ENCODE results near the gene NUMB.
A peak's percentile ranks its signal among the peaks of the same experiment; 100 is the strongest.

The NUMB gene

DNA sequence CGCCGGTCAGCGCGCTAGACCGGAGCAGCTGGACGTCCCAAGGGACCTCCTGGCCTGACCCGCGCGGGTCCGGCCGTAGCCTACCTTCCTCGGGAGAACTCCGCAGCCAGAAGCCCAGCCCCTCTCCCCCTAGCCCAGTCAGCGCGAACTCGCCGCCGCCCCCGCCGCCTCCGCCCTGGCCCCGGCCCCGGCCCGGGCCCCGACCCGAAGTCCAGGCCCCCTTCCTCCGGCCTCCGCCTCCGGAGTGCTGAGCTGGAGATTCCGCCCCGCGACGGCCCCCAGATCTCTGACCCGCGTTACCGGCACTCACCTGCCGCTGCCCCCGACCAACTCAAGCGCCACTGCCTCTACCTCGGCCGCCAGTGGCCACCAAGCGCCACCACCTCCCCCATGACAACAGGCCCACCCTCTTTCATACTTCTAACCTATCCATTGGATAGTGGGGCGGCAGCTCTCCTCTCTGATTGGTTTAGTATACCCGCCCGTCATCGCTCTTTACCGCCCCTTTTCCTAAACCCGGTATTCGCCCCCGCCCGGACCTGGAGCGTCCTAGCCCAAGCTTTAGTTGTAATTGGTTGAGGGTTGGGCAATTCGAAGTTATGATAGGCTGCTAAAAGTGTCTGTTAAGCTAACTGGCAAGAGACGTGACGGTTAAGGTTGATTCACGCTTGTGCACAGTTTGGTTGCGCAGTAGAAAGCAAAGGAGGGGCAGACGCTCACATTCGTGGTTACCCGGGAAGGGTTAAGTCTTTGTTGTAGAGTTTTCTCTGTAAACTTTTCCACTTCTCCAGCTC is at the start of gene NUMB:
Gene NUMB, minus strand, starts transcription at position 364 of the 794 bp plus-strand sequence. CDS start 102,795 bp downstream, outside the sequence.
- peak; percentile 98 for FAIRE-seq

DNA sequence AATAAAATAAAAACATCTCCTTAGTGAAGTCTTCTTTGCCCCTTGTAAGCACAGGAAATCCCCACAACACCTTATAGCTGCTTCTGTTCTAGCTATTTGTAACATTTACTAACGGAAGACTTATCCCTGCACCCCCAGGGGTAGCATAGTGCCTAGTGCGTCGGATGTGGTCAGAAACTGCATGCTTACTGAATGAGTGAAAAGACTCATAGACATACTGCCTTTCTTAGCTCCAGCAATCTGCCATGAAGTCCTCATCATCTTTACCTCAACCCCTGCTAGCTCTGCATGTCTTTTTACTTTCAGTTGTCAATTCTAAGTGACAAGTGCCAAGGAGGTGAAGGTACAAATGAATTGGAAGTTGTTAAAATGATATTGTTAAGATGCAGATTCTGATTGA is 45.3 kb upstream of the NUMB start:
- no peak for FAIRE-seq

DNA sequence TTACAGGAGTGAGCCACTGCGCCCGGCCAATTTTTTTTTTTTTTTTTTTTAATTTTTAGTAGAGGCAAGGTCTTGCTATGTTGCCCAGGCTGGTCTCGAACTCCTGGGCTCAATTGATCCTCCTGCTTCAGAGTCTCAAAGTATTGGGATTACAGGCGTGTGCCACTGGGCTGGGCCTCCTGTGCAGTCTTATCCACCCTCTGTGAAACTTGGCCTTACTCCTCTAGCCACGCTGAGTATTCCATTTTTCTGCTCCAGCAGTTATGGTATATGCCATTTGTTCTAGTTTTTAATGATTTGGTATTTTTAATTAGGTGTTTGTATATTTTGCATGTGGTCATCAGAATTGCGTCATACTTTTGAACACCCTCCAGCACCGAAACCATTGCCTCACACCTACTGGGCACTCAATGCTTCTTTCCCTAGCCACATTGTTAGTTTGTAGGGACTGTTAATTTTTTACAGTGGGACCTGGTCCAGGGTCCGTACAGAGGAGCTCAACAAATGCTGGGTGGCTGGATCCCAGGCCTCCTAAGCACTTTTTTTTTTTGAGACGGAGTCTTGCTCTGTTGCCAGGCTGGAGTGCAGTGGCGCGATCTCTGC is 43.8 kb upstream of the NUMB start:
- no peak for FAIRE-seq

DNA sequence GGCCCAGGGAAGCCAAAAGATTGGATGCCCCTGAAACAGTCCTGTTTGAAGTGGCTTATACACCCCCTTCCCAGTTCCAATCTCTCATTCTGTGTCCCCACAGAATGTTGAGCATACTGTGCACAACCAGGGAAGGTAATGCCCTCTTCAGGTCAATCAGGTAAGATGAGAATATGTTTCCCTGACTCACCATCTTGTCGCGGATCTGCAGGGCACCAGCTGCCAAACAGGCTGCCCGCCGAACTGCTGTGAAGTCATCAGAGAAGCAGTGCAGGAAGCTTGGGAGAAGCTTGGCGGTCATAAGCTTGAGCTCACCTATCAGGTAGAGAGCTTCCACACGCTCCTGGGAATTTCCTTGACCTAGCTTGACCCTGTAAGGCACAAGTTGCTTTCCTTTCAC is 42.0 kb upstream of the NUMB start:
- no peak for FAIRE-seq

DNA sequence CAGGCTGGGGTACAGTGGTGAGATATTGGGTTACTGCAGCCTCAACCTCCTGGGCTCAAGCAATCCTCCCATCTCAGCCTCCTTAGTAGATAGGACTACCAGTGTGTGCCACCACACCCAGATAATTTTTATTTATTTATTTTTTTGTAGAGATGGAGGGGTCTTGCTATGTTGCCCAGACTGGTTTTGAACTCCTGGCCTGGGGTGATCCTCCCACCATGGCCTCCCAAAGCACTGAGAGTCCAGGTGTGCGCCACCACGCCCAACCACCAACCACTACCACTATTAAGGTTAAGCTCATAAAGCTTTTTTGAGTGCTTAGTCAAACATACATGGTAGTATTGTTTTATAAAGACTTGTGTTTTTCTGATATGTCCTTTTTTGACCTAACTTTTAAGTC is 36.2 kb upstream of the NUMB start:
- FAIRE-seq: no peak

DNA sequence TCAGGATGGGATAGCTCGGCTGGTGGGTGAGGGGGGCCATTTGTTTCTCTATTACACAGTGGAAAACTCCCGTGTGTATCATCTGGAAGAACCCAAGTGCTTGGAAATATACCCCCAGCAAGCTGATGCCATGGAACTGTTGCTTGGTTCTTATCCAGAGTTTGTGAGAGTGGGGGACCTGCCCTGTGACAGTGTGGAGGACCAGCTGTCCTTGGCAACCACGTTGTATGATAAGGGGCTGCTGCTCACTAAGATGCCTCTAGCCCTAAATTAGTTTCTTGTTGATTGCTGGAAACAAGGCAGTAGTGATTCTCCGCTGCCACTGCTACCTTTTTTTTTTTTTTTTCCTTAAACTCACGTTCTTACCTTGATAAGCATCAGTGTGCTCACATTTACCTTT is 34.3 kb upstream of the NUMB start:
- FAIRE-seq: no peak

DNA sequence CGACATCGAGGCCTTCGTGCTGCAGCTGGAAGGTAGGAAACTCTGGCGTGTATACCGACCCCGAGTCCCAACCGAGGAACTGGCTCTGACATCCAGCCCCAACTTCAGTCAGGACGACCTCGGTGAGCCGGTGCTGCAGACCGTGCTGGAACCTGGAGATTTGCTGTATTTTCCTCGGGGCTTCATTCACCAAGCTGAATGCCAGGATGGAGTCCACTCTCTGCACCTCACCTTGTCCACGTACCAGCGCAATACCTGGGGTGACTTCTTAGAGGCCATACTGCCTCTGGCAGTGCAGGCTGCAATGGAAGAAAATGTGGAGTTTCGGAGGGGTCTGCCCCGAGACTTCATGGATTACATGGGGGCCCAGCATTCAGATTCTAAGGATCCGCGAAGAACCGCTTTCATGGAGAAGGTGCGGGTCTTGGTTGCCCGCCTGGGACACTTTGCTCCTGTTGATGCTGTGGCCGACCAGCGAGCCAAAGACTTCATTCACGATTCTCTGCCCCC is 33.8 kb upstream of the NUMB start:
- FAIRE-seq: no peak

DNA sequence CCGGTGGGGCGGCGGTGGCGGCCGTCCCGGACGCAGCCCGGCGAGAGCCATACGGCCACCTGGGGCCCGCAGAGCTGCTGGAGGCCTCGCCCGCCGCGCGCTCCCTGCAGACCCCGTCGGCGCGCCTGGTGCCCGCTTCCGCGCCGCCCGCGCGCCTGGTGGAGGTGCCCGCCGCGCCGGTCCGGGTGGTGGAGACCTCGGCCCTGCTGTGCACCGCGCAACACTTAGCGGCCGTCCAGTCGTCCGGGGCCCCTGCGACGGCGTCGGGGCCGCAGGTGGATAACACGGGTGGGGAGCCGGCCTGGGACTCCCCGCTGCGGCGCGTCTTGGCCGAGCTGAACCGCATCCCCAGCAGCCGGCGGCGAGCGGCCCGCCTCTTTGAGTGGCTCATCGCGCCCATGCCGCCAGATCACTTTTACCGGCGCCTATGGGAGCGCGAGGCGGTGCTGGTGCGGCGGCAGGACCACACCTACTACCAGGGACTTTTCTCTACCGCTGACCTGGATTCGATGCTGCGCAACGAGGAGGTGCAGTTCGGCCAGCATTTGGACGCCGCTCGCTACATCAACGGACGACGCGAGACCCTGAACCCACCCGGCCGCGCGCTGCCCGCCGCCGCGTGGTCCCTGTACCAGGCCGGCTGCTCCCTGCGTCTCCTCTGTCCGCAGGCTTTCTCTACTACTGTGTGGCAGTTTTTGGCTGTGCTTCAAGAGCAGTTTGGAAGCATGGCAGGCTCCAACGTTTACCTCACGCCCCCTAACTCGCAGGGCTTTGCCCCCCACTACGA is 33.1 kb upstream of the NUMB start:
- no peak for FAIRE-seq

DNA sequence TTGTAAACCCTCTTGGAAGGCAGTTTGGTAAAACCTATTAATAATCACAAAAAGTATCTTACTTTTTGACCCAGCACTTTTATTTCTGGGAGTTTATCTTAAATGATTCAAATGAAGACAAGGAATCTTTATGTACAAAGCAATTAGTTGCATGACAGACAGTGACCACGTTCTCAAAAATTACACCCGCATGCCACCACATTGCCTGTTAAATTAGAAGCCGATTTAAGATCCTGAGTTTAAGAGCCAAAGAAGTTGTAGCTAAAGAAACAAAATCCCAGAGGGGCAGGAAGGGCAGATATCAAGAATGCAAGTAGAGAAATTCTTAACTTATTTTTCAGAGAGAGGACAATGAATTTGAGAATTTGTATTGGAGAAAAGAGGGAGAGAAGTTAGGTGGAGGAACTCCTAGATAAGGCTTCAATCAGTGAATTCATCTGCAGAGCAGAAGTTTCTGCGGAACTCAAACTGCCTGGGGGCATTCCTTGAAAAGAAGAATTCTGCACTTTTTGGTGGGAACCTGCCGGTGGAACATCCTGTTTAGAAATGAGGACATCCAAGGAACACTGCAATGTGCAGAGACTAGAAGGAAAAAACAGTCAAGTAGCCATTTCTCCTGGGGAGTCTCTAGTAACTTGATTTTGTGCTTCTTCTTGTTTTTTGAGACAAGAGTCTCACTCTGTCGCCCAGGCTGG is 31.3 kb upstream of the NUMB start:
- FAIRE-seq: no peak

DNA sequence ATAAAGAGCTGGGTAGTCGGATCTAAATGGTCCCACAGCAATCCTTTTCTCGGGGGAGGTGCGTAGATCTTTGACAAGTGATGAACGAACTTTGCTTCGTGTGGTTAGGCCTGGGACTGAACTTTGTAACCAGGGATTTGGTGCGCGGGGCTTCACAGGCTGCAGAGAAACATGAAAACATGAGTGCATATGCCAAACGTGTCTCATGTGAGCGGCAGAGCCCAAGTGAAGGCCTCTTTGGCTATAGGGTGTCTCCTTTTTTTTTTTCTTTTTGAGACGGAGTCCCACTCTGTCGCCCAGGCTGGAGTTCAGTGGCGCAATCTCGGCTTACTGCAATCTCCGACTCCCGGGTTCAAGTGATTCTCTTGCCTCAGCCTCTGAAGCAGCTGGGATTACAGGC is 20.3 kb upstream of the NUMB start:
- FAIRE-seq: no peak

DNA sequence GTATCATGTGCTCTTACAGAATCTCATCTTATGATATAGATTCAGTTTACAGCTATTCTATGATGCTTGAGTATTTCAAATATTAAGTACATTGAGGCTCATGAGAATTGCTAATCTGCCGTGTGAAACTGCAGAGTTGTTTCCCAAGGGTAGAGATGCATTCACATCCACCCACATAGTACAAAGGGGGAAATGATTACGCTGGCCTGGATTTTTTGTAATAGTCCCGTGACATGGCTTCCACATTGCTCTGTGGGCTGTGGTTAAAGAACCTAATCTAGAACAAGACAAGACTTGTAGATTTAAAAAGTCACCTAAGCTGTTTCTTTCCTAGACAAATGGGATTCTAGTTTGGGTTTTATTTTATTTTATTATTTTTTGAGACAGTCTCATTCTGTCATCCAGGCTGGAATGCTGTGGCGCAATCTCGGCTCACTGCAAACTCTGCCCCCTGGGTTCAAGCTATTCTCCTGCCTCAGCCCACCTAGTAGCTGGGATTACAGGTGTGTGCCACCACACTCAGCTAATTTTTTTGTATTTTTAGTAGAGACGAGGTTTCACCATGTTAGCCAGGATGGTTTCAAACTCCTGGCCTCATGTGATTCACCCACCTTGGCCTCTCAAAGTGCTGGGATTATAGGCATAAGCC is 19.4 kb upstream of the NUMB start:
- FAIRE-seq: no peak

DNA sequence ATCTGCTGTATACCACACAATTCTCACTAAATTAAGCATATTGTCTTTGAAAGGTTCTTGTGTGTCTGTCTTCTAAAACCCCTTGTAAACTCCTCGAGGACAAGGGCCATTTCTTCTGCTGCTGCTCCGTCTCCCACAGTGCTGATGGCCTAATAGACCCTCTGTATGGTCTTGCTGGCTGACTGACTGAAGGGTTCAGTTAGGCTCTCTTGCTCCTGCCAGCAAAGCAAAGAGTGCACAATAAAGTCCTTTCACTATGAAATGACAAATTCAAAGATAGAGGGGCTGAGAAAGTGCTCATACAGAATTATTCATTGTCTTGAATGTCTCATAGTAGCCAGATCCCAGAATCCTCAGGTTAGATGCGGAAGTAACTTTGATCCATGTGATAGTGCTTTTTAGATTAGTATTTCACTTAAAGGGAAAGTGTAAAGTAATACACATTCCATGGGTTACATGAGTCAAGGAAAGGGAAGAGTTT is 18.1 kb upstream of the NUMB start:
- FAIRE-seq: no peak

DNA sequence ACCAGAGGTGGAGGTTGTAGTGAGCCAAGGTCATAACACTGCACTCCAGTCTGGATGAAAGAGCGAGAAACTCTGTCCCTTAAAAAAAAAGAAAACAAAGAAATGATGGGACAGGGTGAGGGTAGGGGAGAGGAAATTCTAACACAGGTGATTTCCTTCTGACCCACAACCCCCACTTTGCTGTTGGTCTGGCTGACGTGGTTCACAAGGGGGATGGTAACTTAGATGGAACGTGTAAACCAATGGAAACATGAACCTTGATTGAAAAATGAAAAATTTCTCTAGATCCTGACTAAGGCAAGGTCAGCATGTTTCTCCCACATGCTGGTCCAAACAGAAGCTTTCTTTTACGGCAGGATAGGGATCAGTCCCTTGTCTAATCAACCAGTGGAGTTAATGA is 16.6 kb upstream of the NUMB start:
- no peak for FAIRE-seq

DNA sequence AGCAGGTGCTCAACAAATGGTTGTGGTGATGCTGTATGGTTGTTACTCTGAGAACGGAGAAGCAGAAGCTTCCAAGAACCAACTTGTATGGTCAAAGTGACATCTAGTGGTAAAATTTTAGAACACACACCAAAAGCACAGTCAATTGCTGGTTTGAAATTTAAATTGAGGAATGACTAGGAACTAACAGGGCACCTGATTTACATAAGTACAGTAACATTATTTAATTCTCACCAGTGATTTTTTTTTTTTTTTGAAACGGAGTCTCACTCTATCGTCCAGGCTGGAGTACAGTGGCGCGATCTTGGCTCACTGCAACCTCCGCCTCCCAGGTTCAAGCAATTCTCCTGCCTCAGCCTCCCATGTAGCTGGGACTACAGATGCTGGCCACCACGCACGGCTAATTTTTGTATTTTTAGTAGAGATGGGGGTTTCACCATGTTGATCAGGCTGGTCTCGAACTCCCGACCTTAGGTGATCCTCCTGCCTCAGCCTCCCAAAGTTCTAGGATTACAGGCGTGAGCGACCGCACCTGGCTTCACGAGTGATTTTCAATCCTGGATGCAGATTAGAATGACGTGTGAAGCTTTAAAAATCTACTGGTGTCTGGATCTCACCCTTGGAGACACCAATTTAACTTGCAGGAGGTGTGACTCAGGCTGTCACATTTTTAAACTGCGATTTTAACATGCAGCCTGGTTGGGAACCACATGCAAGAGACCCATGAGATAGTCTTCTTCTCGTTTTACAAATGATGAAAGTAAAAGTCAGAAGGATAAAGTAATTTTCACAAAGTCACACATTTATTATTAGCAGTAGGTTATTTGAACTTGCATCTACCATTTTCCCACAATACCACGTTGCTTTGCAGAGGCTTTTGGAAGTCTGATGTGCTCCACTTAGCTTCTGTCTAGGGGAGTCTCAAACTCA is 14.1 kb upstream of the NUMB start:
- FAIRE-seq: peak; percentile 99

DNA sequence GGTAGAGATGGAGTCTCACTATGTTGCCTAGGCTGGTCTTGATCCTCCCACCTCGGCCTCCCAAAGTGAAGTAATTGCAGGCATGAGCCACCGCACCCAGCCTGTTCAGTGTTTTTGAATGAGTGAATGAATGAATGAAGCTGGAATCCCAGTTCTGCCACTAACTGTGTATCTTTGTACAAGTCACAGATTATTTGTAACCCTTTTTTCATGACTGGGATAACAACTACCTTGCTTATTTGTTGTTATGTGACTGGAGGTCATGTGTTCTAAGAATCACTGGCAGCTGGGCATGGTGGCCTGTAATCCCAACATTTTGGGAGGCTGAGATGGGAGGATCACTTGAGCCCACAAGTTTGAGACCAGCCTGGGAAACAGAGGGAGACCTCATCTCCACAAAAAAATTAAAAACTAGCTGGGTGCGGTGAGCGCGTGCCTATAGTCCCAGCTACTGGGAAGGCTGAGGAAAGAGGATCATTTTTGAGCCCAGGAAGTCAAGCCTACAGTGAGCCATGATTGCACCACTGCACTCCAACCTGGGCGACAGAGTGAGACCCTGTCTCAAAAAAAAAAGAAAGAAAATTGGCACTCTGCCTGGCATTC is 13.3 kb upstream of the NUMB start:
- FAIRE-seq: no peak

DNA sequence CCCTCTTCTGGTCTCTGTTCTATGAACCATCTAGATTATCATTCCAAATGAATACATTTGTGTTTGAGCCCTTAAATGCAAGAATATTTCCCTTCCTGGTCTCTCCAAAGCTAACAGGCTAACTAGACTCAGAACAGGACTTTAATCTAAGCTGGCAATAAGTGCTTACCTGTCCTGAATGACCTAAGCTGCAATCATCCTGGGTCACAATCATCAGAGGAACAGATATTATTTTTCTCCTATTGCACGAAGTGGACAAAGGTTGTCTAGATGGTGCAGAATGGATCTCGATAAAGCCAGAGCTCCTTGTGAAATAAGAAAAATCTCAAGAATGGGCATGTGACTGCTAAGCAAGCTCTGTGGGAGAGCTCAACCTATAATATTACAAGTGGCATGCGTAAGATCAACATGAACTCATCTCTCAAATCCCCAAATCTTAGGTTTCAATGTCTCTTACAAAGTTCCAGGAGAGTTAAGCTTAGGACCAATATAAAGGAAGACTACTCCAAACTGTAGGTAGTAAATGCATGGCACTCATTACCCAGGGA is 10.6 kb upstream of the NUMB start:
- FAIRE-seq: no peak

DNA sequence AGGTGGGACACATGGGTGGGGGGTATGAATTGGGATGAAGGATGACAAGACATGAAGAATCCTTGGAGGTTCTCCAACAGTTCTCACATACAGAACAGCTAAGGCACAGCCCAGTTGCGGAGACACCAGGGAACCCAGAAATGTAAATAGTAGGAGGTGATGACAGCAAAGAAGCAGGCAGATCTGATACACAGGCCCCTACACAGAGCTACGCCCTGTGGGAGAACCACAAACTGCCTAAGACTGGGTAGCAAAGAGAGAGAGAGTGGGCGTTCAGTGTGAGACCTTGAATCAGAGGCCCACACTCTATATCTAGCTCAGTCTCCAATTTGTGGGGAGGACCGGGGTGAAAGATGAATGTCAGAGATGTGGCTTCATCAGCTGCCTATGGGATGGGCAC is 9.5 kb upstream of the NUMB start:
- FAIRE-seq: no peak

DNA sequence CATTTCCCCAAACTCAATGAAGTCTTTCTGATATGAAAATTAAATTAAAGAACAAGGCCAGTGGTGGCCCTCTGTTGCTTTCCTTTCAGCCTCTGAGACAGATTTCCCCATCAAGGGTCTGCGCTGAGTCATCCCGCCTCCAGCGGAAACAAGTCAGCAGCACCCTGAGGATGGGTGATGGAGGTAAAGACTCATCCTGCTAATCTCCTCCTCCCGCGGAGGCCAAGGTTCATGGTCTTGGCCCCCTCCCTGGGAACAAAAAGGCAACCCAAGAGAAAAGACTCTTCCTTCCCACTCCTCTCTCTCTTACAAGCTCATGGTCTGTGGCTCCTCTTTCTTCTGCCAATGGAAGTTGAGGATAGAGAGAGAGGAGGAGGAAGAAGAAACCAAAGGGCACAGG is 9.0 kb upstream of the NUMB start:
- FAIRE-seq: no peak

DNA sequence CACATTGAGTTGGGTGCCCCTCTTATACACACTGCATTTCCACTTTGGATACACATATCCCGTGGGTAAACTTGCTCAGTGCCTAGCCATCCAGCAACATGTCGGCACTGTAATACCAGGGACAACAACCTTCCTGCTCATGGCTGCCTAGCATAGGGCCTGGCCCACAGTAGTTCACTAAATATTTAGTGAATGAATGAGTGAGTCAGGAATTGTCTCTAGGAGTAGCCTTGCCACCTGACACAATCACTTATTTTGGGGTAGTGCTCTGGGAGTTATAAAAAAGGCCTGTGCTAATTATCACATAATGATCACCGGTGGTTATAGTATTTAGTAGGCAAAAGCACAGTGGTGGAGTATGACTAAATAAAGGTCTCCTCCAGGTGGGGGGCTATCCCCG is 8.5 kb upstream of the NUMB start:
- no peak for FAIRE-seq

DNA sequence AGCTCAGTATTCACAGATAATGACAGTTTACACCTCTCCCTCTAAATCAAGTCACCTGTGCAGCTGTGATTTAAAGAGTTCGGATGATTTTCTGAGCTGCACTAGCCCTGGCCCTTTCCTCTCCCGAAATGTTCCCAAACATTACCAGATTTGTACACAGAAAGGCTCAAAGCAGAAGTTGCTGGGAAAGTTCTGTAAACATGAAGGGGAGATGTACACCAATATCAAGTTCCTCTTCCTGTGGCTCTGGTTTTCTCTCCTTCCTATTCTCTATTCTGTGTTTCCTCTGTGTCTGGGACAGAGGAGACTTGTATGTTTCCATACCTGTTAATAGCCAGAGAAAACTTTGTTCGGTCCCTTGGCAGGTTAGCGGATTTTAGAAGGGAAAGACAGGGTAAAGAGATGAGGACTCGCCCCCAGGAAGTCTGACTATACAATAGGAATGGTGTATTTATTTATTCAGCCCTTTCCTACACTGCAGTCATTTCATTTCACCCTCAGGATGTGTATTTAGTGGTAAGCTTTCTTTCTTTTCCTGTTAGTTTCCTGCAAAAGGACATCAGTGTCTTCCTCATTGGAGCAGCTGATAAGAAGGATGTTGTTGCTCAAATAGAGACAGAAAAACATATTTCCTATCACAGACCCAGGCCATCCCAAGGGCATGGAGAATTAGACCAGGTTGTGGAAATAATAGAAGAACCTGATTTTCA is 7.6 kb upstream of the NUMB start:
- no peak for FAIRE-seq
